Measurements from ENCODE around the gene PKD1L1. TPM values are rescaled to one million over a fixed set of nuclear protein-coding genes. Genes with fewer than 3 reads are reported as not detected.

Gene PKD1L1, protein sequence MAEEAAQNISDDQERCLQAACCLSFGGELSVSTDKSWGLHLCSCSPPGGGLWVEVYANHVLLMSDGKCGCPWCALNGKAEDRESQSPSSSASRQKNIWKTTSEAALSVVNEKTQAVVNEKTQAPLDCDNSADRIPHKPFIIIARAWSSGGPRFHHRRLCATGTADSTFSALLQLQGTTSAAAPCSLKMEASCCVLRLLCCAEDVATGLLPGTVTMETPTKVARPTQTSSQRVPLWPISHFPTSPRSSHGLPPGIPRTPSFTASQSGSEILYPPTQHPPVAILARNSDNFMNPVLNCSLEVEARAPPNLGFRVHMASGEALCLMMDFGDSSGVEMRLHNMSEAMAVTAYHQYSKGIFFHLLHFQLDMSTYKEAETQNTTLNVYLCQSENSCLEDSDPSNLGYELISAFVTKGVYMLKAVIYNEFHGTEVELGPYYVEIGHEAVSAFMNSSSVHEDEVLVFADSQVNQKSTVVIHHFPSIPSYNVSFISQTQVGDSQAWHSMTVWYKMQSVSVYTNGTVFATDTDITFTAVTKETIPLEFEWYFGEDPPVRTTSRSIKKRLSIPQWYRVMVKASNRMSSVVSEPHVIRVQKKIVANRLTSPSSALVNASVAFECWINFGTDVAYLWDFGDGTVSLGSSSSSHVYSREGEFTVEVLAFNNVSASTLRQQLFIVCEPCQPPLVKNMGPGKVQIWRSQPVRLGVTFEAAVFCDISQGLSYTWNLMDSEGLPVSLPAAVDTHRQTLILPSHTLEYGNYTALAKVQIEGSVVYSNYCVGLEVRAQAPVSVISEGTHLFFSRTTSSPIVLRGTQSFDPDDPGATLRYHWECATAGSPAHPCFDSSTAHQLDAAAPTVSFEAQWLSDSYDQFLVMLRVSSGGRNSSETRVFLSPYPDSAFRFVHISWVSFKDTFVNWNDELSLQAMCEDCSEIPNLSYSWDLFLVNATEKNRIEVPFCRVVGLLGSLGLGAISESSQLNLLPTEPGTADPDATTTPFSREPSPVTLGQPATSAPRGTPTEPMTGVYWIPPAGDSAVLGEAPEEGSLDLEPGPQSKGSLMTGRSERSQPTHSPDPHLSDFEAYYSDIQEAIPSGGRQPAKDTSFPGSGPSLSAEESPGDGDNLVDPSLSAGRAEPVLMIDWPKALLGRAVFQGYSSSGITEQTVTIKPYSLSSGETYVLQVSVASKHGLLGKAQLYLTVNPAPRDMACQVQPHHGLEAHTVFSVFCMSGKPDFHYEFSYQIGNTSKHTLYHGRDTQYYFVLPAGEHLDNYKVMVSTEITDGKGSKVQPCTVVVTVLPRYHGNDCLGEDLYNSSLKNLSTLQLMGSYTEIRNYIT (N-terminal part only)
- total RNA-seq: under 0.01 TPM in 2 replicates

DNA sequence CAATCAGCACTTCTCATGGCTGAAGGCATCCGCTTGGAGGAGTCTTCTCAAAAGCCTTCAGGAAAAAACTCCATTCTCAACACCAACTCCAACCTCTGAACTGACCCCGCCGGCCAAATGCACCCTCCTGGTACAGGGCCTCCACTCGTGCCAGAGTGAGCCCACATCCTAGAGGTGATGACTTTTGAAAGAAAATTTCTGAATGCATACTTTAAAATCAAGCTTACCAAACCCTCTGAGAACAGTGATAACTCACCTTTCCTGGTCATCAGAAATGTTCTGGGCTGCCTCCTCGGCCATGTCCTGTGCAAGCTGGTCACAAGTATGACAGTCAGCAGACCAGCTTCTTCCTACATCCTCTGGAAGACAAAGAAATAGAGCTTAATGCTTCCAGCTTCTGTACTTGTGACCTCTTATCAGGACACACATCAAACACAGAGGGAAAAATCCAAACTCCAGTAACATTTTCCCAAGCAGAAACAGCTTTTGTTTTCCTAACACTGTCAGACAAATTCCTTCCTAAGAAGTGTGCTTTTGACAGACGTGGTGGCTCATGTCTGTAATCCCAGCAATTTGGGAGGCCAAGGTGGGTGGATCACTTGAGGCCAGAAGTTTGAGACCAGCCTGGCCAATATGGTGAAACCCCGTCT is at the start of gene PKD1L1:
TSS of gene PKD1L1 (minus strand) at position 326 of the 650 bp plus-strand sequence. CDS start at position 300, 26 bp downstream.

DNA sequence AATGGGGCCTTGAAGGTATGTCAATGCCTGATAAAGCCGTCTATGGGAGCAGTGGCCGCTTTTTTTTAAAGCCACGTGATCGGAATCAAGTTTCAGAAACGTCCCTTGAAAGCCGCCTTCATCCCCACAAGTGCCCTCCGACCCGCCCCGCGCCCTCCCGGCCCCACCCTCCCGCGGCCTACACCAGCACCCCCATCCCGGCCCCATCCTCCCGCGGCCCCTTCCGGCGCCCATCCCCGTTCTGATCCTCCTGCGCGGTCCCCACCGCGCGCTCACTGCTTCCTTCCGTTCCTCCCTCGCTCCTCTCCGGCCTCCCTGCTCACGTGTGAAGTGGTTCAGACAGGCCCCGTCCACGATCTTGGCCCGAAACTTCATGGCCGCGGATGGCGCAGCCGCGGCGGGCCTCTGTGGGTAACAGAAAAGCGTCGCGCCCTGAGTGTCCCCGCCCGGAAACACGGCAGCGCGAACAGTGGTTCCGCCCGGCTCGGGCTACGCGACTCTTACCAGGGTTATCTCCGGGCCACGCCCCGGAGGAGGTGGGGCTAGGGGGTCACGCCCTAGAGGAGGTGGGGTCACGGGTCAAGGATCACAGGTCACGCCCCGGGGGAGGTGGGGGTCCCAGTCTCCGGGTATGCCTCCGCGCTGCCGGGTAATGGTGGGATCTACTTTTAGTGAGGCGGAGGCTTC is 31.0 kb upstream of the PKD1L1 start, which contains the start of gene HUS1:
TSS of gene HUS1 (minus strand) at position 471 of the 687 bp plus-strand sequence. CDS start at position 375, 96 bp downstream.

Other genes with a start within 250 kb of the PKD1L1 start
- gene HUS1, start 31.1 kb upstream of the PKD1L1 start, total RNA-seq: 20.5 and 24.5 TPM in 2 replicates
- not detected in 2 replicates for gene SUN3, start 80.6 kb upstream of the PKD1L1 start, total RNA-seq
- gene C7orf57, start 87.1 kb upstream of the PKD1L1 start, total RNA-seq: 0.17 TPM in 1 of 2 replicates, not detected in the other
- 12.1 and 16.1 TPM in 2 replicates for gene UPP1, start 140.8 kb upstream of the PKD1L1 start, total RNA-seq
- gene ABCA13, start 223.0 kb upstream of the PKD1L1 start, total RNA-seq: under 0.01 TPM in 1 of 2 replicates, not detected in the other

Data from bronchus fibroblast of lung (primary cell).